IMR-90 (cell line): ENCODE results near the gene TEC. TPM values are rescaled to one million over a fixed set of nuclear protein-coding genes. Genes with fewer than 3 reads are reported as not detected.

Source experiments
- ATAC-seq: fragments of 200-7000 bp; cut with Tn5 transposase; 2 replicates; pipeline ENCODE4 v1.9.1; 2020; ENCODE audit warnings: low read depth, mild to moderate bottlenecking, moderate library complexity
- BruUV-seq: library from RNA; stranded (reverse); fragments of 400-500 nt; replicated peaks from 2 replicates; lab custom pipeline; 2021; lab: Mats Ljungman, UMichigan
- CTCF ChIA-PET: fragments of 300-600 bp; formaldehyde crosslinking; extraction: SDS; loops from one replicate; lab custom pipeline; 2021; ENCODE audit warnings: antibody characterized with exemption; lab: Yijun Ruan, JAX
- POLR2A ChIA-PET: fragments of 300-600 bp; sonication (Branson Sonifier 250); formaldehyde crosslinking; loops from one replicate; lab custom pipeline; 2022; ENCODE audit warnings: antibody characterized with exemption; ENCODE audit not compliant: unreplicated experiment; lab: Charles Lee
- DNase-seq: peaks from one replicate; pipeline ENCODE4 v3.0.0; 2013
- H2AFZ ChIP-seq: replicated peaks from 2 replicates; pipeline ENCODE3; 2013; ENCODE audit warnings: low read length, mild to moderate bottlenecking; ENCODE audit not compliant: poor library complexity
- H2AK5ac ChIP-seq: 2 replicates; pipeline ENCODE4 v1.6.1; 2013; ENCODE audit warnings: low read depth, low read length, inconsistent platforms
- H2AK9ac ChIP-seq: replicated peaks from 2 replicates; pipeline ENCODE3; 2013; ENCODE audit warnings: mild to moderate bottlenecking, low read depth, low read length, moderate library complexity; ENCODE audit not compliant: poor library complexity
- H2BK120ac ChIP-seq: 2 replicates; pipeline ENCODE4 v1.6.1; 2013; ENCODE audit warnings: low read depth, low read length, inconsistent platforms
- H2BK15ac ChIP-seq: 3 replicates; pipeline ENCODE4 v1.6.1; 2013; ENCODE audit warnings: low read depth, low read length, inconsistent platforms
- H2BK20ac ChIP-seq: 2 replicates; pipeline ENCODE4 v1.6.1; 2013; ENCODE audit warnings: low read depth, mild to moderate bottlenecking, inconsistent platforms, low read length, moderate library complexity
- H2BK5ac ChIP-seq: 2 replicates; pipeline ENCODE4 v1.6.1; 2013; ENCODE audit warnings: mild to moderate bottlenecking, low read depth, low read length, inconsistent platforms; ENCODE audit not compliant: poor library complexity, severe bottlenecking
- H3K14ac ChIP-seq: replicated peaks from 2 replicates; pipeline ENCODE4 v1.6.1; 2013; ENCODE audit warnings: low read depth, low read length, inconsistent platforms
- H3K18ac ChIP-seq: 2 replicates; pipeline ENCODE4 v1.6.1; 2013; ENCODE audit warnings: low read depth, low read length, control low read depth
- H3K23ac ChIP-seq: 2 replicates; pipeline ENCODE4 v1.6.1; 2013; ENCODE audit warnings: low read depth, low read length, inconsistent platforms
- H3K27ac ChIP-seq: 2 replicates; pipeline ENCODE4 v1.5.1; 2013; ENCODE audit warnings: mild to moderate bottlenecking, control low read depth, low read length; ENCODE audit not compliant: insufficient read depth
- H3K27me3 ChIP-seq: 2 replicates; pipeline ENCODE4 v1.6.1; 2013; ENCODE audit warnings: low read length; ENCODE audit not compliant: control insufficient read depth, insufficient read depth
- H3K36me3 ChIP-seq: 2 replicates; pipeline ENCODE4 v1.6.1; 2013; ENCODE audit warnings: low read length, mixed read lengths; ENCODE audit not compliant: control insufficient read depth, insufficient read depth
- H3K4ac ChIP-seq: 2 replicates; pipeline ENCODE4 v1.6.1; 2013; ENCODE audit warnings: low read depth, low read length, inconsistent platforms
- H3K4me1 ChIP-seq: 2 replicates; pipeline ENCODE4 v1.6.1; 2013; ENCODE audit warnings: low read length, mixed read lengths; ENCODE audit not compliant: control insufficient read depth, insufficient read depth
- H3K4me2 ChIP-seq: 2 replicates; pipeline ENCODE4 v1.6.1; 2013; ENCODE audit warnings: low read depth, mild to moderate bottlenecking, control low read depth, low read length, moderate library complexity
- H3K4me3 ChIP-seq: 2 replicates; pipeline ENCODE4 v1.5.1; 2013; ENCODE audit warnings: low read depth, mild to moderate bottlenecking, control low read depth, low read length, moderate library complexity; ENCODE audit not compliant: insufficient read depth
- H3K56ac ChIP-seq: 2 replicates; pipeline ENCODE4 v1.6.1; 2013; ENCODE audit warnings: low read length, inconsistent platforms; ENCODE audit not compliant: insufficient read depth; ENCODE audit errors: extremely low read depth
- H3K79me1 ChIP-seq, 2 experiments: 2 replicates each; pipeline ENCODE4 v1.6.1; 2013; ENCODE audit warnings: low read length in 2 of 2, inconsistent platforms in 1 of 2, low read depth in 1 of 2
- H3K9ac ChIP-seq: 2 replicates; pipeline ENCODE4 v1.6.1; 2013; ENCODE audit warnings: low read depth, low read length, control low read depth
- H3K9me1 ChIP-seq: 2 replicates; pipeline ENCODE4 v1.6.1; 2013; ENCODE audit warnings: low read length, inconsistent platforms; ENCODE audit not compliant: insufficient read depth
- H3K9me3 ChIP-seq: 2 replicates; pipeline ENCODE4 v1.6.1; 2013; ENCODE audit warnings: low read length; ENCODE audit not compliant: control insufficient read depth, insufficient read depth
- H4K20me1 ChIP-seq: 2 replicates; pipeline ENCODE4 v1.6.1; 2013; ENCODE audit warnings: low read length, inconsistent platforms; ENCODE audit not compliant: insufficient read depth
- H4K5ac ChIP-seq: 2 replicates; pipeline ENCODE4 v1.6.1; 2013; ENCODE audit warnings: mild to moderate bottlenecking, low read depth, low read length, control low read depth
- H4K8ac ChIP-seq, 2 experiments: 2 replicates each; pipeline ENCODE4 v1.6.1; 2013; ENCODE audit warnings: low read depth in 2 of 2, low read length in 2 of 2, control low read depth in 1 of 2, inconsistent platforms in 1 of 2
- H4K91ac ChIP-seq: 2 replicates; pipeline ENCODE4 v1.6.1; 2013; ENCODE audit warnings: low read depth, low read length, inconsistent platforms; ENCODE audit not compliant: insufficient read depth
- CHD1 ChIP-seq: IDR thresholded peaks from 2 replicates; pipeline ENCODE4 v1.6.1; 2012; ENCODE audit warnings: low read depth, low read length, improper control_type of control experiment
- CTCF ChIP-seq: conservative IDR thresholded peaks from 2 replicates; pipeline ENCODE4 v1.5.1; 2012; ENCODE audit warnings: mild to moderate bottlenecking, low read depth, low read length, improper control_type of control experiment
- FOS ChIP-seq: fragments of 150-350 bp; IDR thresholded peaks from 2 replicates; pipeline ENCODE4 v1.6.1; 2016; ENCODE audit warnings: low read depth, low read length
- MAZ ChIP-seq: IDR thresholded peaks from 2 replicates; pipeline ENCODE4 v1.6.1; 2012; ENCODE audit warnings: low read depth, mild to moderate bottlenecking, low read length, improper control_type of control experiment, moderate library complexity, borderline replicate concordance
- MXI1 ChIP-seq: IDR thresholded peaks from 2 replicates; pipeline ENCODE4 v1.6.1; 2012; ENCODE audit warnings: low read depth, mild to moderate bottlenecking, low read length, moderate library complexity, borderline replicate concordance
- RFX5 ChIP-seq: IDR thresholded peaks from 2 replicates; pipeline ENCODE4 v1.8.0; 2012; ENCODE audit warnings: low read depth, mild to moderate bottlenecking, low read length, moderate library complexity
- USF2 ChIP-seq: fragments of 150-350 bp; IDR thresholded peaks from 2 replicates; pipeline ENCODE4 v1.6.1; 2017; ENCODE audit warnings: mild to moderate bottlenecking, antibody characterized with exemption, low read length, low read depth
- WGBS, 2 experiments: methylation state at CpG; one replicate each; pipeline versions ENCODE4 v1.1.5 to v1.1.7; 2013; ENCODE audit warnings: missing lambda C conversion rate in 2 of 2; ENCODE audit not compliant: insufficient read length in 1 of 2; ENCODE audit errors: extremely low coverage in 2 of 2; 5-methylcytosine and 5-hydroxymethylcytosine counted together
- dilution Hi-C: fragments of 300-500 bp; cut with HindIII; formaldehyde crosslinking; loops from one replicate; pipeline ENCODE4 v1.14.3; 2018; ENCODE audit warnings: low sequenced_read_pairs; ENCODE audit not compliant: unreplicated experiment
- in situ Hi-C: fragments of 300-500 bp; cut with MboI; formaldehyde crosslinking; loops from 3 replicates; pipeline ENCODE4 v1.14.3; 2019; ENCODE audit warnings: low sequenced_read_pairs, inconsistent platforms, mixed read lengths
- intact Hi-C: fragments of 100-400 bp; cut with micrococcal nuclease; formaldehyde crosslinking; loops from 2 replicates; pipeline ENCODE4 v1.10.0; 2022
- polyA plus RNA-seq, 3 experiments: library from polyadenylated mRNA; depleted of rRNA; stranded (reverse); fragments of >200 nt; gene quantifications; 2 replicates each; pipeline ENCODE4 v1.2.3, GENCODE V29; 2012; ENCODE audit warnings: low replicate concordance in 1 of 3
- total RNA-seq: library from RNA; depleted of rRNA; stranded (reverse); fragments of >200 nt; gene quantifications from 2 replicates; pipeline ENCODE4 v1.2.3, GENCODE V29; 2012

The TEC gene
- total and polyA plus RNA-seq, 2 of the 4 experiments (the other 2 are of a cell fraction): 0.39 to 0.54 TPM

GRCh38 chr4:48102303-48102702, 167.3 kb downstream of the TEC start:
- no peaks in the 10 kb centered on the region for H3K27me3 ChIP-seq
- no peak overlapping the region for H3K18ac ChIP-seq
- H2BK15ac ChIP-seq: no peak overlapping the region
- H3K4me2 ChIP-seq: no peak overlapping the region
- no peak overlapping the region for H4K5ac ChIP-seq
- POLR2A ChIA-PET: no interaction called here
- H3K79me1 ChIP-seq: no peaks in the 10 kb centered on the region
- CTCF ChIA-PET: no interaction called here
- no peak overlapping the region for H3K9ac ChIP-seq
- in situ Hi-C loops (no loop called here), dilution Hi-C loops (no loop called here), intact Hi-C loops (no loop called here)
- H3K36me3 ChIP-seq: no peaks in the 10 kb centered on the region
- H3K4me1 ChIP-seq: no peaks in the 10 kb centered on the region
- no peak overlapping the region for H2BK20ac ChIP-seq
- H3K9me1 ChIP-seq: no peaks in the 10 kb centered on the region
- H3K23ac ChIP-seq: no peak overlapping the region
- no peak overlapping the region for H2AK5ac ChIP-seq
- H2AFZ ChIP-seq: no peak overlapping the region
- H4K91ac ChIP-seq: no peak overlapping the region
- no peak overlapping the region for H3K56ac ChIP-seq
- no peak overlapping the region for H4K8ac ChIP-seq
- no peak overlapping the region for H3K27ac ChIP-seq
- H3K4me3 ChIP-seq: no peak overlapping the region
- no peak overlapping the region for H2BK120ac ChIP-seq
- ATAC-seq: no peak
- H3K4ac ChIP-seq: no peak overlapping the region
- no peak overlapping the region for H2BK5ac ChIP-seq
- no peak for DNase-seq
- H3K9me3 ChIP-seq: no peaks in the 10 kb centered on the region
- BruUV-seq: no TSS peak
- H3K14ac ChIP-seq: no peak overlapping the region
- no peaks in the 10 kb centered on the region for H4K20me1 ChIP-seq
- no peak overlapping the region for H2AK9ac ChIP-seq
- TF ChIP-seq FOS (no peak), MXI1 (no peak), USF2 (no peak), CTCF (no peak), RFX5 (no peak), CHD1 (no peak), MAZ (no peak)
- WGBS, 2 experiments: no CpG with 5 or more reads among the region's 3 CpGs
